Measurements from ENCODE around the gene KLHL29.

Gene KLHL29

DNA sequence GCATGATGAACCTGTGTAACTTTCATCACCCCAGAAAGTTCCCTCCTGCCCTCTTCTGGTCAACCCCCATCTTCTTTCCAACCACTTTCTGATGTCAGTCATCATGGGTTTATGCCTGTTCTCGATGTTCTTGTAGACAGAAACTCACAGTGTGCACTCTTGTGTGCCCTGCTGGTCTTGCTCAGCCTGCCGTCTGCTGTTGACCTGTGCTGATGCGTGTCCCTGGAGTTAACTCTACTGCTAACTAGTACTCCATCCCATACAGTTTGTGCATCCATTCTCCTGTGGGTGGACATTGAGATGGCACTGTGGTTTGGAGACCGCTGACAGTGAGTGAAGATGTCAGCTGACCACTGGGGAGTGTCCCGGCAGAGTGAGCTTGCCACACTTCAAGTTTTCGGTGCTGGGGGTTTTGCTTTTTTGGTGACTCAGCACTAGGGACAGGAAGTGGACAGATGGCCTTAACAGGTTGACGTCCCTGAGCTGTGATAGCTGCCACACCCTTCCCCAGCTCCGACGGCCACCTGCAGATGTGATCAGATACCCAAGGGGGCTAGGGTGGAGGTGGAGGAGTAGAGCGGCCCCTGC is 14.8 kb downstream of the KLHL29 start:
- DNase-seq: no peak

DNA sequence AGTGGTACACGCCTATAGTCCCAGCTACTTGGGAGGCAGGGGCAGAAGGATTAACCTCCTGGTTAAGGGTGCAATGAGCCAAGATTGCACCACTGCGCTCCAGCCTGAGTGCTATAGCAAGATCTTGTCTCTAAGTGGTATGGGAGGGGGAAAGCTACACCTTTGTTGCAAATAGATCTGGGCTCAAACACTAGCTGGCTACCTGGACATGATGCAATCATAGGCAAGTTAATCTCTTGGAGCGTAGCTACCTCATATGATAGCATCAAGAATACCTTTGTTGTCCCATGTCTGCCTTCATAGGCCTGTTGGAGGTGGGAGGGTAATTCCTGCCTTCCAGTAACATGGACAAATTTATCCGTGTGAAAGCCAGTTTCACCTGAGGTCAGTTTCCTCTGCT is 15.7 kb downstream of the KLHL29 start:
- DNase-seq: peak; percentile 23

DNA sequence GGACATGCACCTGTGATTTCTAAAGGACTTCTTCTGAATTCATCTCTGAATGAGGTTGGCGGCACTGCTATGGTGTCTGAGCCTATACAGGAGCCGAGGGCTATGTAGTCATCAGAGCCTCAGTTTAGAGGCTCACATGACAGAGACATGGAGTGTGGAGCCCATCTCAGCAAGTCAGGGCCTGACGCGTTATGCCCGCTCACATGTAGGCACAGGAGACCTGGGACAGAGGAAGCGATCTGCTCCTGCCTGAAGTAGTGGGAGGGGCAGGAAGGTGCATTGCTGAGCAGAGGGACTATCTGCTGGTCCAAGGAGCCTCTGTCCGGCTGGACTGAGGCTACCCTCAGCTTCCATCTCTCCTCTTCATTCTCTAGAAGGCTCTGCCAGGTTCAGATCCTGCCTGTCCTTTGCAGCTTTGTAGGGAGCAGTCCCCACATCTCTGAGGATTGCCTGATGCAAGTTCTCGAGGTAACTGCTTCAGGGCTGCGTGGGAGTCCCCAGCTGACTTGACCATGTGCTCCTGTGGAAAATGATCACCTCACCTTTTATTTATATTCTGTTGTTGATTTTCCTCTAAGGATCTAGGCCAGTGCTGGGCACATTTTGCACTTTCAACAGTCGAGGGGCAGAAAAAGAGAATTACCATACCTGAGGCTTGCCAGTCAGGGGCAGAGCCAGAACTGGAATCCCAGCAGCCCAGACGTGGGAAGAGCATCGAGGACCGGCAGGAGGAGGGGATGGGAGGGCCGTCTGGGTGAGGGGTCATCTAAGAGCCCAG is 16.6 kb downstream of the KLHL29 start:
- peak; percentile 64 for DNase-seq

DNA sequence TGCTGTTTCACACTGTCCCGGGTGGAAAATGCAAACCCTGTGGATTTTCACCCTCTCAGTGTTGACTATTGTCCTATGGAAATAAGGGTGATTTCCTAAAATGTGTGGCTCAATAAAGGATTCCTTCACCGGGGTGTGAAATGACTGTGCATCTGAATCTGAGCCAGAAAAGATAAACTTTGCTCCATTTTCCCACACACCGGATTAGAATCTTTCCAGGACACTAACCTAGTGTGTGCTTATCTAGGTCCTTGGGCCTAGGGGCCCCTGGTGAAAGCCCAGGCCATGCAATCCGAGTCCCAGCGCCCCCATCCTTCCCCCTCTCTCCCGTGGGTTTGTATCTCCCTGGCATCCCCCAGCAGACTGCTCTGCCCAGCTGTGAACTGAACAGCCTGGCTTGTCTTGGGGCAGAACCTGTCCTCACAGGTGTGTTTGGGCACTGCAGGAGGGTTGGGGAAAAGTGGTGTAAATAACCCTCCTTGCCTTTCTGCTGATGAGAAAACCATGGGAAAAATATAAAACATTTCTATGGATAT is 17.3 kb downstream of the KLHL29 start:
- DNase-seq: no peak

DNA sequence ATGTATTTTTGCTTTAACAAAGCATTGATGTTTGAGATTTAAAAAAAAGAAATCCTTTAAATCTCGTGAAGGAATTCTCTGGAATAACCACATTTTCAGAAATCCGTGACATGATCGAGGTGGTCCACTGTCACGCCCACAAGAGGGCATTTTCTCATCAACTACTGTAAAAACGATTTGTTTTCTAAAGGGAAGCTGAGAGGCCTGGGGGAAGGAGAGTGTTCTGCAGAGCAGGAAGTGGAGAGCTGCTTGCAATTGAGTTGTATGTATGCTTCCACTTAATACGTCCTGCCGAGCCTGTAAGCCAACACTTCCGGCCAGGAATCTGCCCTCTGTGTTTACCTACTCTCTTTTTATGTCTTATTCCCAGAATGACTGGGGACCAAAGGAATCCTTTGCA is 19.4 kb downstream of the KLHL29 start:
- peak; percentile 66 for DNase-seq

DNA sequence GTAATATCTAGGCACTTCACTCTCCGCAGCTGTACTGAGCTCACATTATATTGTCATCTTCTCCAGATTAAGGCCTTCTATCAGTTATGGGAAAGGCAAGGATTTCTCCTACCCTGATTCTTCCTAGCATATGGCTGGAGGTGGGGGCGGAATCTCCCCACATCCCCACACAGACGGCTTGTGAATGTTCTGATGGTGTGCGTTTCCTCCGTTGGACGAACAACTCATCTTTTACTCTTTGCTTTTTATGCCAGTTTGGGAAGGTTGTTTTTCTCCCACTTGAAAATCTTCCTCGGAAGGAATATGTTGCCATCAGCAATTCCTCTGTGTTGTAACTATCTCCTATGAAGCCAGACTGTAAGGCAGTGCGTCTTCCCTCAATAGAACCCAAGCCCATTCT is 24.3 kb downstream of the KLHL29 start:
- DNase-seq: no peak

DNA sequence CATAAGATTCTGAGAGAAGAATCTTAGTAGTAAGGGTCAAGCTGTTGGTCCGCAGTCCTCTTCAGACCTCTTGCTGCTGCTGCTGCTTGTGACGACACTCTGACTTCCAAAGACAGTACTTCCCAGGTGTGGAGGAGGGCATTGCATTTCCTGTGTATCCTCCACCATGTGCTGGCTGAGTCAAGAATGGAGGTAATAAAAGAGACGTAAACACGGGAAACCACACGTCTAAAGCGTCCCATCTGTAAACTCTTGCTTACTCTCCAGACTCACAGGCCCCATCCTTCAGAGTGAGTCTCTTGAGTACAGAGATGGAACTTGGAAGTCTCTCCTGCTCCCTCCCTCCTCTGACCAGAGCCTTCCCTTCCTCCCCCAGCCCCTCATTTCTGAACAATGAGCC is 25.6 kb downstream of the KLHL29 start:
- no peak for DNase-seq

DNA sequence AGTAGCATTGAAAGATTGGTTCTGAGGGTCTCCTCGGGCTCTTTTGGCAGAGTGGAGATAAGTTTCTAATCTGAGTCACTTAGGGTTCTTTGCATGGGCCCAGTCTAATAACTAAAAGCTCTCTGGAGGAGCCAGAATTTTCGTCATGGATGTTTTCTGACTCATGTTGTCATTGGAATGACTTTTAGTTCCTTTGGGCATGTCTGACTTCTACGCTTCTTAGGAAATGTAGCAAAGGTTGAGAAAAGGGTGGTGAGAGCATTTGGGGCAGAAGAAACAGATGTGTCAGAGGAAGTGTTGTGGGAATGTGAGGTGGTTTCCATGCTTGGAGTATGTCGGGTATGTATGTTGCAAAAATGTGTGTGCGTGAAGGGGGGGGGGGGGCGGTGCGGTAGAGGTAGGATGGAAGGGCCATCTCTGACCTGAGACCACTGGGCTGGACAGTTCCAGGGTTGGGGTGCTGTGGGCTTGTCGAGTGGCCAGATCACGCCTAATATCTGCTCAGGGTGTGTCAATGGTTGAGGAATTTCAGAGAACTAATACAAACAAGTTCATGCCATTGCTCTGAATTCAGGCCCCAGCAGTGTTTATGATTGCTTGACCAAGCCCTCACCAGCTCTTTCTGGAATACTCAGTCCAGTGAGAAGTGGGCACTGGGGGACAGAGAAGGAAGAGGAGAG is 26.9 kb downstream of the KLHL29 start:
- DNase-seq: no peak

DNA sequence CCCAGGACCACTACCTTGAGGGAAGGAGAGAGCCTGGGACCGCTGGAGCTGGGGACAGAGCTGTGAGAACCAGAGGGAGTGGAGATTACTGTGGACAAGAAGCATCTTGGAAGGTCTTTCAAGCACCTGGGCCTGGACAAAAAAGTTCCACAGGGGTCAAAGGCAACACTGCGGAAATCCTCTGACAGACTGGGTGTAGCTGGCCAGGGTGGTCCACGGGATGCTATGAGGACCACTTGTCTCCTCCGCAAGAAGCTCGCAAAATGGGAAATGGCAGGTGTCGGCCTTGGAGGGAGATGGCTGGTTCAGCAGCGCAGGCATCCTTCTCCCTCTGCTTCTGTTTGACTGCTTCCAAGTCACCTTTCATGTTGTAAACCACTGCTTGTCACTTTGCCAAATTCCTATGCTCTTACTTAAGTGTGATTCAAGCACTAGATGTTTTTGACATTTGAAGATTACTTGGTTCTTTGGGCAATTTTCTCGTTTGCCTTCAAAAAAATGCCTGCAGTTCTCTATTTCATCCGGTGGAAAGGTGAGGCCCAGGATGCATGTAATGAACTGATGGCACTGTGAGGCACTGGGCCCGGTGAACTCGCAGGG is 27.7 kb downstream of the KLHL29 start:
- DNase-seq: no peak

DNA sequence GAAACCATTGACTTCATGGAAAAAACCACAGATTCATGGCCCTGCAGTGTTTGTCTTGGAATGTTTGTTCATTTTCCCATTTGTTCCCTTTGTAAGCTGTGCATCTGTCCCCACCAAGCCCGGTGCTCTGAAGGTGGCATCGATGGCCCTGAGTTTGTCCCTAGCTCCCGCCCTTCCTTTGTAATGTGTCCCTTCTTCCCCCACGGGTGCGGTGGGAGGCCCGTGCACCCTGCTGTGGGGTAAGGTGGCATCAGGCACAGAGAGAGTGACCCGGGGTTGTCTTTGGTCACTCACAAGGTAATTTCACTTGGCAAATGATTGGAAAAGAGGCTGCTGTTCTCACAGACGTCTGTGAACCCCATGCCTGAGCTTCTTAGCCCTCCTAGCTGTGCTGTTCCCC is 28.7 kb downstream of the KLHL29 start:
- DNase-seq: no peak

DNA sequence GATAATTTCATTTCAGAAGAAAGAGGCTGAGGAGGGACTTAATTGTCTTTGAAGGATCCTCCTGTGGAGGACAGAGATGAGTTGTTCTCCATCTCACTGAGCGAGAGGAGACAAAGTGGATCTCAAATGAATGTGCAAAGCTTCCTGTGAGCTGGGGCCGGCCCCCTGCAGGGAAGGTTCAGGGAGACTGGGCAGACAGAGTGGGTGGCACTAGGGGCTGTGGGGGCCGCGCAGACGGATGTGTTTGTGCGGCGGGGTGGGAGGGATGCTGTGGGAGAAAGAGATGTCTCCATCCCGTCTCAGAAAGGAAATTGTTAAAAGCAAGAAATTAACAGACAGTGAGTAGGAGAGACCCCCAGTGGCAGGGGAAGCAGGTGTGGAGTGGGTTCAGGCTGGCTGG is 29.1 kb downstream of the KLHL29 start:
- no peak for DNase-seq

DNA sequence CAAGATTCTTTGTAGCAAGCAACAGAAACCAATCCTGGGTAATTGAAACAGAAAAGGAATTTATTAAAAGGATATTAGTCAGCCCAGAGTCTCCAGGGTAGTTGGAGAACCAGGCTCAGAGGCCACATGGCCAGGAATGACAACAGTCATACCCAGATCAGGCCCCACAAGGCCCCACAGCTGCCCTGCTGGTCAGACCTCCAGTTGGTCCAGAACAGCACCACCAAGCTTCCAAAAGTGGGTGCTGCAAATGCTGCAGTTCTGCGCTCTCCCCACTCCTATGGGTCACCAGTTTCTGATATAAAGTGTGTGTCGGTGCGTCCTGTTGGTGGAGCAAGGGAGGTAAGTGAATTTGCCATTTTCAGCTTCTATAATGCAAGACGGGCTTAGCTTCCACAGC is 29.9 kb downstream of the KLHL29 start:
- DNase-seq: no peak

DNA sequence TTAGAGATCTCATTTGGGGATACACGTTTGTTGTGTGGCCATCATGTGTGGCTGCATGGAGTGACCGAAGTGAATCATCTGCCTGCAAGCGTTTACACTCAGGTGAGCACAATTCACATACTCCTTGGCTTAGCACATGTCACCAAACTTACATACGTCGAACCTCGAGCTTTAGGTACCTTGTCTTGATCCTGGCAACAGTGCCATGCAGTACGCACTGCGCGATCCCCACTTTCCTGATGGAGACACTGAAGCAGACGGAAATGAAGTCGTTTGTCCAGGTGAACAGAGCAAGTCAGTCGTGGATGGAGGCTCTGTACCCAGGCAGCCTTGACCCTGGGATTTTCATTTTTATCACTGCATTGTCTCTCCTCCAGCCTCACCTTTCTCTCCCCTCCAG is 32.3 kb downstream of the KLHL29 start:
- DNase-seq: no peak

DNA sequence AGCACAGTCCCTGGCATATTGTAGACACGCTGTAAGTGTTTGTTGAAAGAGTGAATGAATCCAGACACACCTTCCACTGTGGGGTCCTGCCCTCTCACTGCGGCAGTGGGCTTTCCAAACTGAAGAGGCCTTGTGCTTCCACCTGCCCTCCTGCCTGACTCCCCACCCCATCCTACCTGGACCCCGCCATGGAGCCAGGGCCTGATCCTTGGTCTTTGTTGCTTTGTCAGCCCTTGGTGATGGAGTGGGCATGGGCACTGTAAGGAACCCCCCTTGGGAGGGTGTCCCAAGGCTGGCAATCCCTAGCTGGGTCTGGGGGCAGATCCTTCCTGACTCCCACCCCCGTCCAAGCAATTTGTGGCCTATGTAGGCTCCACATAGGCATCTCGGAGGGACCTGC is 33.1 kb downstream of the KLHL29 start:
- no peak for DNase-seq

DNA sequence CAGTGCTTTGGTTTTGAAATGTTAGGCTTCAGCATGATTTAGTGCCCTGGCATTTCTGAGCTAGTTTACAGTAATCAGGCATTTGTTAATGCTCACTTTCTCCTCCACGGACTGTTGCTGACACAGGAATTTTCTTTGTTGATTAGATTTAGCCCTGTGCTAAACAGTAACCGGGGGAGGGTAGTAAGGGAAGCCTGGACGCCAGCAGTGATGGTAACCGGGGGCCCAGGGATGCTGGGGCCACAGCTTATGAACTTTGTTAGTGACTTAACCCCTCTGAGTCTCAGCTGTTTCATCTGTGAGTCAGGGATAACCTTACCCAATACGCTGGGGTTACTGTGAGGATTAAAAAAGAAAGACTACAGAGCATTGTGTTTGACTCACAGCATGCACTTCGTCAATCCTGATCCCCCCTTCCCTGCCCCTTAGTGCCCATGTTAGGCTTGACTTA is 33.5 kb downstream of the KLHL29 start:
- no peak for DNase-seq

DNA sequence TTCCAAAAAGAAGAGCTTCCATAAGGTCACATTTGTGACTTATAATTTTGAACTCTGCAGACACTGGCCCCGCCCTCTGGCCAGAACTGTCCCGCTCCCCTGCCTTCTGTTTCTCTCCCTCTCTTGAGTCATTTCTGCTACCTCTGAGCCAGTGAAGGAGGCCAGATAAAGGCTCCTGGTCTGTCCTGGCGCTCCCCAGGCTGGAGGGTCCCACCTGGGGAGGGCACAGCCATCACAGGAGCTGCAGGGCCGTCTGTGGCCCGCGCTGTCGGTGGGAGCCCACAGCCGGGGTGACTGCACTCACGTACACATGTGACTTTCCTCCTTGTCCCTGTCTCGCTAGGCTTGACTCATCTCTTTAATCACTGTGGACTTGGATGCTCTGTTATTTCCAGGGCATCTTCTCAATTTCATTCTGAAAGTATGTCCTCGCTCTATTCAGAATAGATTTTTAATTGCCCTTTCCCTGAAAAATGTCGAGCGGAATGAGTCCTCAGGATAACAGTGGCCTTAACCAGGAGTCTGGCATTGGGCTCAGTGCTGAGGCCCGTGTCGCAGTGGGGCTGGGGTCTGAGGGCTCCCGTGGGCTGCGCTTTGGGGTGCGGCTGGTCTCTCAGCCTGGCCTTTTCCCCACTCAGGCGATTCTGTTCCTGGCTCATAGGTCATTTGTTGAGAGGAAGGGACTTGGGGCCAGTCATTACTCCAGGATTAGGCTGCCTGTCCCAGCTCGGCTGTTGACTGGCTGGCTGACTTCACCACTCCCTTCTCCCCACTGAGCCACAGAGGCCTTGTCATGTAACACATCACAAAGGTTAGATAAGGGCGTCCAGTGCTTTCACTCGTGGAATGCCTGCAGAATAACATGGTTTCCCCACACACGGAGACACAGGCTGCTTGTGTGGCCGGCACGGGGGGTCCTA is 34.5 kb downstream of the KLHL29 start:
- DNase-seq: no peak

DNA sequence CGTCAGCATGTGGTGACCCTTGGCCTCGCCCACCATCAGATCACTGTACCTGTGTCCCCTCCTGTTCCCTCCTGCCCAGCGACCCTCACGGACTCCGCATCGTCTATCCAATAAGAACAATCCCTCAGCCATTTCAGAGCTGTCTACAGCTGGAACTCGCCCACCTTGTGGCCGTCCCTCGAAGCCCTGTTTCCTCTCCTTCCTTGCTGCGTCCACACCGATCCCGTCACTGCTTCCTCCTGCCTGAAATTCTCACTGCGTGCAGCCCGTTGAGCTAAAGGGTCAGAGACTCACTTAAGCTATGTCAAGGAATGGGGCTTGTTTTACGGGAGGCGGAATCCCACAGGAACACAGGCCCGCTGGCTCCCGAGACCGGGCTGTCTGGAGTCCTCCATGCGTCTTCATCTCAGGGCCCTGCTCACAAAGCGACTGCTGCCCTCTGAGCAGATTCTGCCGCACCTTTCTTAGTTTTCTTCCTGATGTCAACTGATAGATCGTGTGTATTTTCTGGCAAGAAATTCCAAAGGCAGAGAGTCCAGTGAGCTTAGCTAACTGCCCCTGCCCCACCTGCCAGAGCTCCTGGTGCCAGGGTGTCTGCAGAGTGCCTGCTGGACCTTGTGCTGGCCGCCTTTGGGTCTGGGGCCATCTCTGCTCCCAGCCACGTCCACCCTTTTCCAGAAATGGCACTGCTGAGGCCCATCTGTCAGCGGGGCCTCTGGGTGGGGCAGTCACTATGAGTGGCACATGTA is 35.3 kb downstream of the KLHL29 start:
- DNase-seq: no peak

DNA sequence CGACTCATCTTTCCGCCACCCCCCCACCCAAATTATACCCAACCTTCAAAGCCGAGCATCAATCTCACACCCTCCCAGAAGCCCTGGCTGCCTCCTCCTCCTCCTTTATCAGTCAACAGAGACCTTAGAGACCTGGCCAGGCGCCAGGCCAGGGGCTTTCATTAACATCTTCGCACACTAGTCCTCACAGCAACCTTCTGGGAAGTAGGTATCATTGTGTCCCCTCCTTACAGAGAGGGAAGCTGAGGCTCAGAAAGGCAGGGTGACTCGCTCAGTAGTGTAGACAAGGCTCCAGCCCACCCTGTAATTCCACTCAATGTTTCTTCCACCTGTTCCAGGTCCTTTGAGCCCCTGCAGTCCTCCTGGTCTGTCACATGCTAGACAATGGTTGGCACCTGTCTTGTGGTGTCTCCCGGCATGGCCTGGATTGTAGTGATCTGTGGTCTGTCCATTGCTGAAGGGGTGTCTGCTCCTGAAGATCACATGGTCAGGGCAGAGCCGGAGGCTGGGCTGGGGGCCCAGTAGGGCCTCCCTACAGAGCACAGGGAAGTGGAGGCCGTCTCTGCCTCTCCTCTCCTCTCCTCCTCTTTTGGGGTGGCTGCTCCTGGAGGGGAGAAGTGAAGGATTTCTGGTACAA is 36.0 kb downstream of the KLHL29 start:
- DNase-seq: peak; percentile 38

DNA sequence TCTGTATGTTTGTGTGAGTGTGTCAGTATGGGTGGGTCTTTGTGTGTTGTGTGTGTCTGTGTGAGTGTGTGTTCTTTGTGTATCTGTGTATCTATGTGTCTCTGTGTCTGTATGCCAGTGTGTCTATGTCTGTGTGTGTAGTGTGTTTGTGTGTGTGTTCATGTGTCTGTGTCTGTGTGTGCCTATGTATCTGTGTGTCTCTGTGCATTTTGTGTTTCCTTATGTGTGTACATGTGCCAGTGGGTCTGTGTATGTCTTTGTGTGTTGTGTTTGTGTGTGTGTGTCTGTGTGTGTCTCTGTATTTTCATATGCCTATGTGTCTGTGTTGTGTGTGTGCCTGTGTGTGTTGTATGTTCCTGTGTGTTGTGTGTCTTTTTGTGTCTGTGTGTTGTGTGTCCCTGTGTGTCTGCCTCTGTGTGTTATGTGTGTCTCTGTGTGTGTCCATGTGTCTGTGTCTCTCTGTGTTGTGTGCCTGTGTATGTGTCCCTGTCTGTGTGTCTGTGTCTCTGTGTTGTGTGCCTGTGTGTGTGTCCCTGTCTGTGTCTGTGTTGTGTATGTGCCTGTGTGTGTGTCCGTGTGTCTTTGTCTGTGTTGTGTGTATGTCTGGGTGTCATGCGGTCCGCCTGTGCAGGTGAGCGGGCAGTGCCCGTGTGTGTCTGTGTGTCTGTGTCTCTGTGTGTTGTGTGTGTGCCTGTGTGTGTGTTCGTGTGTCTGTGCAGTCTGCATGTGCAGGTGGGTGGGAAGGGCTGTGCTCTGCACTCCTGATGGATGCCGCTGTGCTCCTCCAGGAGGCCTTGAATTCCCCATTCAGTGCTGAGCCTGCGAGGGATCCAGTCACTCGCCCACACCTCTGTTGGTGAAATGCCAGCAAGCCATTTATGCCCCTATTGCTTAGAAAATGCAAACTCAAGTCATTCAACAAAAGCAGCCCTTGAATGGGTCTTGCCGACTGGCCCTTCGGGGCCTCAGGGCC is 37.4 kb downstream of the KLHL29 start:
- peak; percentile 61 for DNase-seq

Data from NCI-H345 (cell line).